Activated B cell treated with CpG ODN at 0.5 μM for 24 hours (primary cell): ENCODE measurements around the gene KMT2C. TPM values are rescaled to one million over a fixed set of nuclear protein-coding genes. Genes with fewer than 3 reads are reported as not detected.

Source experiments
- ATAC-seq: fragments of 200-7000 bp; cut with Tn5 transposase; one replicate; pipeline ENCODE4 v1.10.0; 2021; ENCODE audit warnings: low read depth, mild to moderate bottlenecking, moderate library complexity
- CTCF ChIA-PET: fragments of 350-600 bp; sonication (Branson Sonifier 250); formaldehyde crosslinking; loops from one replicate; lab custom pipeline; 2021; ENCODE audit warnings: antibody characterized with exemption; lab: Charles Lee
- POLR2A ChIA-PET: fragments of 350-600 bp; sonication (Branson Sonifier 250); formaldehyde crosslinking; loops from one replicate; lab custom pipeline; 2021; ENCODE audit warnings: antibody characterized with exemption; lab: Charles Lee
- DNase-seq: peaks from one replicate; pipeline ENCODE4 v3.0.0; 2022
- H3K27ac Mint-ChIP-seq: one replicate; pipeline ENCODE4 v1.8.0; 2020; ENCODE audit warnings: mixed read lengths
- H3K27me3 Mint-ChIP-seq: one replicate; pipeline ENCODE4 v1.8.0; 2021; ENCODE audit warnings: mixed read lengths
- H3K36me3 Mint-ChIP-seq: one replicate; pipeline ENCODE4 v1.8.0; 2021; ENCODE audit warnings: low read depth, mixed read lengths
- H3K4me1 Mint-ChIP-seq: one replicate; pipeline ENCODE4 v1.8.0; 2021; ENCODE audit warnings: mixed read lengths
- H3K4me3 Mint-ChIP-seq: one replicate; pipeline ENCODE4 v1.8.0; 2020; ENCODE audit warnings: mild to moderate bottlenecking, mixed read lengths
- H3K9me3 Mint-ChIP-seq: one replicate; pipeline ENCODE4 v1.8.0; 2020; ENCODE audit warnings: mixed read lengths
- intact Hi-C: fragments of 100-400 bp; cut with micrococcal nuclease; formaldehyde crosslinking; loops from one replicate; pipeline ENCODE4 v1.15.1; 2024
- total RNA-seq: library from RNA; stranded (reverse); gene quantifications from 2 replicates; pipeline ENCODE4 v1.2.3, GENCODE V29; 2022
- TF ChIP-seq, protein P1 (sequence below): fragments of 200-600 bp; IDR thresholded peaks from one replicate; pipeline ENCODE4 v1.8.0; 2022; ENCODE audit warnings: antibody characterized with exemption, mild to moderate bottlenecking

Gene KMT2C
- total RNA-seq, 1 donor from 2014 or later: 112 TPM

DNA sequence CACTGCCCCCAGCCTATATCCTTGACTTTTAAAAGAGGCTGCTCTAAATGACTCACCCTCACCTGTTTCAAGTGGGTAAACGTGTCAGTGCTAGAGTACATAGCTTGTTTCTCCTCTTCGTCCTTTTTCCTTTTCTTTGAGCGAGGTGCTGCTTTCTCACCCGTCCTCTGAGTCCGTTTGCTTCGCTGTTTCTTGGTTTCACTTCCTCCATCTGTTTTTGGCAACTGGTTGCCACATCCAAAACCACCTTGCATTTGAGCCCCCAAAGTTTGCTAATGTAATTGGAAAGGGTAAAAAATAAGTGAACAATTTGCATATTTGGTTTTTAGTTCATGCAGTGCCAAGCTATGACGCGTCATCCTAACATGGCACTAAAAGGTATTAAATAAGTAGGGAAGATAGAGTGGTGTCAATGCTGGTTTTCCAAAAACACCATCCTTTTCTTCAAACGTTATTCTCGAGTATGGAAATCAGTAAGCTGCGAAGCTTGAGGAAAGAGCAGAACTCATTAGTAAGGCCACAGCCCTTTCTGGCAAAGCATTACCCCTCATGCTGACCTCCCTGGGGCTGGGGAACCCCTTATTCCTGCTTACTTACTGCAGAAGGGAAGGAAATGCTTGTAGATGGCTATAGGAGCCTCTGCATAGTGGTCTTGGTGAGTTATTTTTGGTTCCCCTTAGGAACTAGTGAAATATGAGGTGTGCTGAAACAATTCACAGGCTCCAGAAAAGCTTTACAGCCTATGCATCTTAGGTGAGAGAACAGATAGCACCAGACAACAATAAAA is 276.8 kb downstream of the KMT2C start:
- TF ChIP-seq, protein P1, sequence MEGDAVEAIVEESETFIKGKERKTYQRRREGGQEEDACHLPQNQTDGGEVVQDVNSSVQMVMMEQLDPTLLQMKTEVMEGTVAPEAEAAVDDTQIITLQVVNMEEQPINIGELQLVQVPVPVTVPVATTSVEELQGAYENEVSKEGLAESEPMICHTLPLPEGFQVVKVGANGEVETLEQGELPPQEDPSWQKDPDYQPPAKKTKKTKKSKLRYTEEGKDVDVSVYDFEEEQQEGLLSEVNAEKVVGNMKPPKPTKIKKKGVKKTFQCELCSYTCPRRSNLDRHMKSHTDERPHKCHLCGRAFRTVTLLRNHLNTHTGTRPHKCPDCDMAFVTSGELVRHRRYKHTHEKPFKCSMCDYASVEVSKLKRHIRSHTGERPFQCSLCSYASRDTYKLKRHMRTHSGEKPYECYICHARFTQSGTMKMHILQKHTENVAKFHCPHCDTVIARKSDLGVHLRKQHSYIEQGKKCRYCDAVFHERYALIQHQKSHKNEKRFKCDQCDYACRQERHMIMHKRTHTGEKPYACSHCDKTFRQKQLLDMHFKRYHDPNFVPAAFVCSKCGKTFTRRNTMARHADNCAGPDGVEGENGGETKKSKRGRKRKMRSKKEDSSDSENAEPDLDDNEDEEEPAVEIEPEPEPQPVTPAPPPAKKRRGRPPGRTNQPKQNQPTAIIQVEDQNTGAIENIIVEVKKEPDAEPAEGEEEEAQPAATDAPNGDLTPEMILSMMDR: no peak
- POLR2A ChIA-PET: interaction anchor here (0.6 to 2.2 kb wide), 5 partner anchors 11 to 639 kb away, joined by 3 to 15 read pairs (median 5); partner anchors contain the start of gene RHEB
- H3K4me3 Mint-ChIP-seq: peak overlapping the region; percentile 39
- H3K27me3 Mint-ChIP-seq: no peaks in the 10 kb centered on the region
- CTCF ChIA-PET: interaction anchor here (1.0 to 1.4 kb wide), 3 partner anchors 14 to 133 kb away, joined by 3 read pairs; partner anchors contain the start of gene GALNT11
- H3K36me3 Mint-ChIP-seq: peaks cover 62% of the 10 kb centered on the region
- H3K27ac Mint-ChIP-seq: peak overlapping the region; percentile 83
- no peaks in the 10 kb centered on the region for H3K9me3 Mint-ChIP-seq
- DNase-seq (peak; percentile 34), ATAC-seq (peak; percentile 86)
- H3K4me1 Mint-ChIP-seq: peaks cover 41% of the 10 kb centered on the region
- intact Hi-C loops: loop anchor here (2.0 to 5.0 kb wide), 3 partner anchors 18 to 518 kb away; partner anchors contain the start of genes PRKAG2 and XRCC2

DNA sequence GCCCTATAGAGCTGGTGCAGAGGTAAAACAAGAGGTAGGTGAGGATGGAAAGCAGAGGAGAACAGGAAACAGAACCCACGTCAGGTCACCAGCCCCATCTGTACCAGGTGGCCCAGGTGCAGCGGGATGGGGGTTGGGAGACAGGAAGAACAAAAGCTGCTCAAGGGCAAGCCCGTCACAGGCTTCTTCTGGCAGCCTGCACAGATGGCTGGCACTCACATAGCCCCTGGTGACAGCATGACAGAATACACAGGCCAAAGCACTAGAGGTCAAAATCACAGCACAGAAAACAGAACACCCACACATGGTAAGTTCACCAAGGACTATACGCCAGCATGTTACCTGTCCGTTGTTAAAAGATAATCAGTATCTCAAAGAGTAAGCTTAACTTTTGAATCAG is 283.5 kb downstream of the KMT2C start:
- Mint-ChIP-seq H3K27me3 (no peaks in the 10 kb centered on the region), H3K4me1 (no peaks in the 10 kb centered on the region), H3K27ac (no peak overlapping the region), H3K9me3 (no peaks in the 10 kb centered on the region), H3K36me3 (peaks cover 81% of the 10 kb centered on the region), H3K4me3 (no peak overlapping the region)
- ChIA-PET POLR2A (no interaction called here), CTCF (no interaction called here)
- ATAC-seq (no peak), DNase-seq (no peak)
- TF ChIP-seq, protein P1: no peak
- intact Hi-C loops: no loop called here

DNA sequence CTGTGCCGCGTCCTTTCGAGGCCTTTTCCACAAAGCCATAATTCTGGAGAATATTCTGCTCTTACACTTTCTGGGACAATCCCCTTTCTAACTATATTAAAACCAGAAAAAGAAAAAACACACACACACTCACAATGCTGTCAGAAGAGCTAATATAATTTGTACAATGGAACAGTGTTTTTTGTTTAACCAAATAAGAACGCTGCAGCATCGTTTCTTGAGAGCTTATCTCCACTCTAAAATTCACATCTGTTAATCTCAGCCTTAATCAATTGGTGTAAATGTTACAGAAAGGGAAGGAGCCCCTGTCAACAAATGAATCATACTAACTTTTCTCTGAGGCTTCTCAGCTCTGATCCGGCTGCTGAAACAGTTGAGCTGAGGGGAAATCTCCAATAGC is 286.4 kb downstream of the KMT2C start:
- H3K36me3 Mint-ChIP-seq: peaks cover 87% of the 10 kb centered on the region
- TF ChIP-seq, protein P1: no peak
- DNase-seq (no peak), ATAC-seq (no peak)
- no peak overlapping the region for H3K4me3 Mint-ChIP-seq
- intact Hi-C loops: loop anchor here (5.0 kb wide), 1 partner anchor 558 kb away; no protein-coding TSS in a partner anchor
- H3K27me3 Mint-ChIP-seq: no peaks in the 10 kb centered on the region
- no peaks in the 10 kb centered on the region for H3K9me3 Mint-ChIP-seq
- H3K4me1 Mint-ChIP-seq: peaks cover 3% of the 10 kb centered on the region
- H3K27ac Mint-ChIP-seq: no peak overlapping the region
- POLR2A ChIA-PET: interaction anchor here (0.5 kb wide), 1 partner anchor 280 kb away, joined by 3 read pairs; no protein-coding TSS in a partner anchor
- CTCF ChIA-PET: interaction anchor here (0.7 kb wide), 1 partner anchor 10 kb away, joined by 3 read pairs; no protein-coding TSS in a partner anchor

DNA sequence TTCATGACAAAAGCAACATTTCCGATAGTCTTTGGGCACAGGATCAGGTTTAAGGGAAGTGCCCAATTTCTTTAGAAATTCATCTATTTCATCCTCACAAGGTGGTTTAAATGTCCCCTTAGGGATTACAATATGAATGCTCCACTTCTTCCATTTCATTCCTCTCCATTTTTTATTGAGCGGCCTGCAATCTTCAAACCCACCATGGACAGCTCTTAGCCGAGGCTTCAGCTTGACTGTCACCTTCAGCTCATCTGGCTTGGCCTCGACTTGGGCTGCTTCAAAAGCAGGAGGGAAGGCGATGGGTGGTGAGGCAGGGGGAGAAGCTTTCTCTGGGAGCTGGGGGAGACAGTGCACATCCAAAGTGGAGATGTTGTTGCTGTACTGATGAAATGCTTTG is 287.1 kb downstream of the KMT2C start:
- POLR2A ChIA-PET: interaction anchor here (0.5 kb wide), 1 partner anchor 279 kb away, joined by 3 read pairs; no protein-coding TSS in a partner anchor
- Mint-ChIP-seq H3K27me3 (no peaks in the 10 kb centered on the region), H3K4me1 (peaks cover 3% of the 10 kb centered on the region), H3K27ac (no peak overlapping the region), H3K4me3 (no peak overlapping the region), H3K9me3 (no peaks in the 10 kb centered on the region), H3K36me3 (peaks cover 87% of the 10 kb centered on the region)
- intact Hi-C loops: loop anchor here (5.0 kb wide), 1 partner anchor 559 kb away; no protein-coding TSS in a partner anchor
- ATAC-seq (no peak), DNase-seq (no peak)
- TF ChIP-seq, protein P1: no peak
- CTCF ChIA-PET: interaction anchor here (0.7 kb wide), 1 partner anchor 9 kb away, joined by 3 read pairs; no protein-coding TSS in a partner anchor
